ENCODE results near the gene ITSN2. TPM values are rescaled to one million over a fixed set of nuclear protein-coding genes. Genes with fewer than 3 reads are reported as not detected.

The ITSN2 gene
- total and polyA plus RNA-seq, 4 donors: 10.1 to 32.4 (median 21.6) TPM

GRCh38 chr2:24334245-24334633 lies 26.1 kb downstream of the ITSN2 start:
- no peak overlapping the region for H3K4me3 ChIP-seq (ENCODE audit: low read depth in 1 of 3, low read length in 3 of 3)
- no peak for DNase-seq (ENCODE audit: low spot score)
- TF ChIP-seq RXRA (IDR thresholded peaks at IDR 0.05): peak; percentile 77 to 78
- peak; percentile 59 to 63 for TF ChIP-seq JUND (IDR thresholded peaks at IDR 0.05)
- TF ChIP-seq GABPA (IDR thresholded peaks at IDR 0.05 in 1 of 2, conservative IDR thresholded peaks at IDR 0.05 in 1 of 2): no peak
- peak; percentile 60 to 71 for TF ChIP-seq HNF4A (conservative IDR thresholded peaks at IDR 0.05)
- peak; percentile 17 for TF ChIP-seq HNF4G (IDR thresholded peaks at IDR 0.05)
- peak; percentile 48 for TF ChIP-seq SP1 (IDR thresholded peaks at IDR 0.05)
- no peak for TF ChIP-seq ATF3 (IDR thresholded peaks at IDR 0.05)
- peak; percentile 49 for TF ChIP-seq YY1 (IDR thresholded peaks at IDR 0.05)
- no peak for TF ChIP-seq TAF1 (conservative IDR thresholded peaks at IDR 0.05)
- TF ChIP-seq NR2F2 (IDR thresholded peaks at IDR 0.05): peak; percentile 12
- no peak for TF ChIP-seq FOXA2 (IDR thresholded peaks at IDR 0.05)
- peak; percentile 23 for TF ChIP-seq RAD21 (IDR thresholded peaks at IDR 0.05)
- no peak for TF ChIP-seq ZBTB33 (IDR thresholded peaks at IDR 0.05)
- no peak for TF ChIP-seq MAX (IDR thresholded peaks at IDR 0.05)
- TF ChIP-seq CTCF (IDR thresholded peaks at IDR 0.05; ENCODE audit: low read depth, low read length, missing input control): no peak
- no peak for TF ChIP-seq FOXA1 (IDR thresholded peaks at IDR 0.05)
- no peak for TF ChIP-seq REST (IDR thresholded peaks at IDR 0.05)
- TF ChIP-seq EGR1 (IDR thresholded peaks at IDR 0.05; ENCODE audit: low read depth in 2 of 2): no peak
- no peaks in the 10 kb centered on the region for H3K9me3 ChIP-seq (ENCODE audit: control insufficient read depth in 4 of 4, low read length in 3 of 4)
- H3K36me3 ChIP-seq (ENCODE audit: control insufficient read depth in 4 of 4, insufficient read depth in 3 of 4, low read depth in 1 of 4, low read length in 3 of 4): no peaks in the 10 kb centered on the region
- WGBS: 29% methylated on average over 9 of the region's 9 CpGs
- H3K27ac ChIP-seq (ENCODE audit: low read depth in 1 of 2, low read length in 2 of 2): no peak overlapping the region
- no peak overlapping the region for H3K9ac ChIP-seq (ENCODE audit: low read depth in 1 of 2, low read length in 2 of 2)
- H3K4me1 ChIP-seq (ENCODE audit: control insufficient read depth in 4 of 4, insufficient read depth in 4 of 4, low read length in 3 of 4): peaks cover 13 to 19% (median 15%) of the 10 kb centered on the region in 4 donors
- H3K27me3 ChIP-seq (ENCODE audit: control insufficient read depth in 4 of 4, insufficient read depth in 4 of 4, low read length in 3 of 4): no peaks in the 10 kb centered on the region
